Sigmoid colon (tissue), 4 donors: Measurements from ENCODE around the gene ALX4.

Experiments
- EP300 ChIP-seq, 4 donors: sonication (generic); formaldehyde crosslinking; IDR thresholded peaks; one replicate each; pipeline ENCODE4 v1.6.1; 2017; ENCODE audit warnings: antibody characterized with exemption in 4 of 4
- POLR2A ChIP-seq, 2 donors: fragments of 450-650 bp; IDR thresholded peaks; one replicate each; pipeline ENCODE4 v1.6.1; 2016; ENCODE audit warnings: antibody characterized with exemption in 2 of 2, mild to moderate bottlenecking in 2 of 2, moderate library complexity in 2 of 2
- TF ChIP-seq, protein P1 (sequence below), 4 experiments: fragments of 450-650 bp in 3 of 4; fragments of 200-600 bp in 1 of 4; IDR thresholded peaks; one replicate each; pipeline ENCODE4 v1.5.1; 2016 to 2019; ENCODE audit warnings: antibody characterized with exemption in 4 of 4, mild to moderate bottlenecking in 3 of 4, moderate library complexity in 2 of 4

DNA sequence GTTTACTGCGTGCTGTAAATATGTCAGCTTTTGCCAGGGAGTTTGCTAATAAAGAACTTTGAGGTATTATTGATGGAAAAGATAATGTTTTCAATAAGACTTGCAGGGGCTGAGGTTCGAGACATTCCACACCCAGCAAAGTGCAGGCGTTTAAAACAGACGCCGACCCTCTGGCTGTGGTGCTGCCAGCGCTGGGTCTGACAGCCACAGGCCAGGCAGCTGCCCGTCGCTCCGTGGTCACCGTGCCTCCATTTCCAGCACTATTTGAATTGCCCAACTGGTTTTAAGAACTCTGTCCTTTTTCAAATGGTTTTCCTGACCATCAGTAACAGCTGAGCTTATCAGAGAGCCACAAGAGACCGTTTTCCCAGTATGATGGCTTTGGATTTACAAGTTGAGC, 28.1 kb upstream of the ALX4 start:
- TF ChIP-seq EP300 (IDR thresholded peaks at IDR 0.05) (no peak), POLR2A (IDR thresholded peaks at IDR 0.05) (no peak)
- TF ChIP-seq, protein P1, sequence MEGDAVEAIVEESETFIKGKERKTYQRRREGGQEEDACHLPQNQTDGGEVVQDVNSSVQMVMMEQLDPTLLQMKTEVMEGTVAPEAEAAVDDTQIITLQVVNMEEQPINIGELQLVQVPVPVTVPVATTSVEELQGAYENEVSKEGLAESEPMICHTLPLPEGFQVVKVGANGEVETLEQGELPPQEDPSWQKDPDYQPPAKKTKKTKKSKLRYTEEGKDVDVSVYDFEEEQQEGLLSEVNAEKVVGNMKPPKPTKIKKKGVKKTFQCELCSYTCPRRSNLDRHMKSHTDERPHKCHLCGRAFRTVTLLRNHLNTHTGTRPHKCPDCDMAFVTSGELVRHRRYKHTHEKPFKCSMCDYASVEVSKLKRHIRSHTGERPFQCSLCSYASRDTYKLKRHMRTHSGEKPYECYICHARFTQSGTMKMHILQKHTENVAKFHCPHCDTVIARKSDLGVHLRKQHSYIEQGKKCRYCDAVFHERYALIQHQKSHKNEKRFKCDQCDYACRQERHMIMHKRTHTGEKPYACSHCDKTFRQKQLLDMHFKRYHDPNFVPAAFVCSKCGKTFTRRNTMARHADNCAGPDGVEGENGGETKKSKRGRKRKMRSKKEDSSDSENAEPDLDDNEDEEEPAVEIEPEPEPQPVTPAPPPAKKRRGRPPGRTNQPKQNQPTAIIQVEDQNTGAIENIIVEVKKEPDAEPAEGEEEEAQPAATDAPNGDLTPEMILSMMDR (IDR thresholded peaks at IDR 0.05), result no peak
